HG03354 (cell line): Measurements from ENCODE around the gene MSH5.

Experiments
- ATAC-seq: cut with Tn5 transposase; IDR thresholded peaks from one replicate; pipeline ENCODE4 v1.9.1; 2021; ENCODE audit warnings: mild to moderate bottlenecking; ENCODE audit not compliant: unreplicated experiment, poor library complexity, severe bottlenecking

Gene MSH5

GRCh38 chr6:31711233-31711632 is 28.6 kb upstream of the MSH5 start:
- no peak for ATAC-seq

GRCh38 chr6:31712296-31712695 is 27.5 kb upstream of the MSH5 start:
- ATAC-seq = no peak

- no peak for ATAC-seq
Observed at GRCh38 chr6:31713465-31713864, 26.3 kb upstream of the MSH5 start.

- no peak for ATAC-seq
Observed at GRCh38 chr6:31713991-31714684, 25.7 kb upstream of the MSH5 start.

GRCh38 chr6:31715022-31715958 is 24.5 kb upstream of the MSH5 start, which contains the start of gene LY6G6D:
TSS of gene LY6G6D (plus strand) at chr6:31715348. CDS start at chr6:31715356, 8 bp downstream.
- no peak for ATAC-seq

GRCh38 chr6:31717499-31718222 is 22.1 kb upstream of the MSH5 start:
- ATAC-seq = no peak

- ATAC-seq = no peak
Observed at GRCh38 chr6:31718265-31718664, 21.5 kb upstream of the MSH5 start.

- ATAC-seq = no peak
Observed at GRCh38 chr6:31719001-31719400, 20.8 kb upstream of the MSH5 start.

- ATAC-seq = no peak
Observed at GRCh38 chr6:31720196-31720770, 19.5 kb upstream of the MSH5 start.

GRCh38 chr6:31721351-31722020 is 18.3 kb upstream of the MSH5 start, which contains the start of gene LY6G6C:
TSS of gene LY6G6C (minus strand) at chr6:31721746. CDS start at chr6:31721679, 67 bp downstream.
- no peak for ATAC-seq

- ATAC-seq = no peak
Observed at GRCh38 chr6:31722173-31722572, 17.6 kb upstream of the MSH5 start.

- ATAC-seq = no peak
Observed at GRCh38 chr6:31723245-31723979, 16.4 kb upstream of the MSH5 start, which contains the start of gene MPIG6B. TSS of gene MPIG6B (plus strand) at chr6:31723373. CDS start at chr6:31723384, 11 bp downstream.

GRCh38 chr6:31723980-31724691 is 15.7 kb upstream of the MSH5 start:
- ATAC-seq = no peak

GRCh38 chr6:31725502-31726350 is 14.1 kb upstream of the MSH5 start:
- ATAC-seq = no peak

- ATAC-seq = peak; percentile 67
Observed at GRCh38 chr6:31727034-31727716, 12.6 kb upstream of the MSH5 start.
